Measurements from ENCODE around the gene PYGO2. TPM values are rescaled to one million over a fixed set of nuclear protein-coding genes. Genes with fewer than 3 reads are reported as not detected.

The PYGO2 gene
- total RNA-seq, 1 experiment from 2014 or later = 52.6 TPM

- H3K27me3 ChIP-seq (ENCODE audit: control insufficient read depth, insufficient read depth, low read length) = no peaks in the 10 kb centered on the region
- H3K36me3 ChIP-seq (replicated peaks; ENCODE audit: control insufficient read depth, insufficient read depth, low read length) = peaks cover 4% of the 10 kb centered on the region
- no peak for DNase-seq
- H3K4me3 ChIP-seq (ENCODE audit: insufficient read depth, low read depth, low read length) = no peak overlapping the region
These were observed 7.0 kb downstream of the PYGO2 start for GRCh38 chr1:154954541-154954940.

GRCh38 chr1:154953611-154954038 lies 8.0 kb downstream of the PYGO2 start:
- H3K27me3 ChIP-seq (ENCODE audit: control insufficient read depth, insufficient read depth, low read length) = no peaks in the 10 kb centered on the region
- no peak overlapping the region for H3K4me3 ChIP-seq (ENCODE audit: insufficient read depth, low read depth, low read length)
- H3K36me3 ChIP-seq (replicated peaks; ENCODE audit: control insufficient read depth, insufficient read depth, low read length) = peaks cover under 1% of the 10 kb centered on the region; the same call in 1 of the 2 replicates
- DNase-seq = no peak

DNA sequence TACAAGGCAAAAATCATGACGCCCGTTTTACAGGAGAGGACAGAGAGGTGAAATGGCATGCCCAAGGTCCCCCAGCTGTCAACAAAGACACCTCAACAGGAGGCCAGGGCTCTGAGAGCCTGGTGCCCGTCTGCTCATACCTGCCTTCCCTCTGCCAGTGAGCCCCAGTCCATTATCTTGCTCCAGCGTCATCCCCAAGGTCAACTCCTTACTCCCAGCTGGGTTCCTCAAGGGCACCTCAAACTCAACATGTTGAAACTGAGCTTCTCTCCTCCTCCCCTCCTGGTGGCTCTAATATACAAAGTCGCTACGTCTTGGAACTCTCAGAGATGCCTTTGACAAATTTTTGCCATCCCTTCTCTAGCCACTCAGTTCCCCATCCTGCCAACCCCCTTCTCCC lies 8.9 kb downstream of the PYGO2 start:
- H3K27me3 ChIP-seq (ENCODE audit: control insufficient read depth, insufficient read depth, low read length) = no peaks in the 10 kb centered on the region
- no peak overlapping the region for H3K4me3 ChIP-seq (ENCODE audit: insufficient read depth, low read depth, low read length)
- H3K36me3 ChIP-seq (replicated peaks; ENCODE audit: control insufficient read depth, insufficient read depth, low read length) = no peaks in the 10 kb centered on the region; the same call in 1 of the 2 replicates
- DNase-seq = no peak

DNA sequence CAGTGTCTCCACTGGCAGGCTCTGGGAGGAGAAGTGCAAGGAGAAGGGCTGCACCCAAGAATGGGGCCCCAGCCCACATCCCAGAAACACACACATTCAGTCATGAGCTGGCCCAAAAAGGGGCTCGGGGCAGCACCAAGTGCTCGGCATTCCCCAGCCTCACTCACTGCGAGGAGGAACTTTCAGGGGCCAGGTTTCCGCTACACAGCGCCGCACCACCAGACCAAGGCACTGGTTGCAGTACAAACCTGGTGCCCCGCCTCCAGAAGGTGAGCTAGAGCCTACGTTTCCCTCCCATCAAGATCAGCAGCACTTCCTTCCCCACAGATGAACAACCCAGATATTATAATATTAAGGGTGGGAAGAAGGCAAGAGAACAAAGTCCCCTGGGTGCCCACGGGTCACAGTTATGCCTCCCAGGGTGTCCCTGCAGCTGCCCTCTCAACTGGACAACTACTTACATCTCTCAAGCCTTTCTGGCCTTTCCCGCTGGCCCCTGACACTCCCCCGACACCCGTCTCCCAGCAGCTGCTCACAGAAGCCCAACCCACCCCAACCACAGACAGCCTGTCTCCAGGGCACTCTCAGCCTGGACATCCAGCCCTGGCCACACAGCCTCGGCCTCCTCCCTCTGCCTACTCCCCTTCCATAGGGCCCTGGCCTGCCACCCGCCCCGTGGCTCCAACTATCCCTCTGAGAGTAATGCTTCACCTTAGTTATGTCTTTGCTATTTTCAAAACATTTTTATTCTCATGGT lies 9.5 kb downstream of the PYGO2 start:
- H3K27me3 ChIP-seq (ENCODE audit: control insufficient read depth, insufficient read depth, low read length) = no peaks in the 10 kb centered on the region
- no peaks in the 10 kb centered on the region; the same call in 1 of the 2 replicates for H3K36me3 ChIP-seq (replicated peaks; ENCODE audit: control insufficient read depth, insufficient read depth, low read length)
- no peak for DNase-seq
- H3K4me3 ChIP-seq (ENCODE audit: insufficient read depth, low read depth, low read length) = no peak overlapping the region

DNA sequence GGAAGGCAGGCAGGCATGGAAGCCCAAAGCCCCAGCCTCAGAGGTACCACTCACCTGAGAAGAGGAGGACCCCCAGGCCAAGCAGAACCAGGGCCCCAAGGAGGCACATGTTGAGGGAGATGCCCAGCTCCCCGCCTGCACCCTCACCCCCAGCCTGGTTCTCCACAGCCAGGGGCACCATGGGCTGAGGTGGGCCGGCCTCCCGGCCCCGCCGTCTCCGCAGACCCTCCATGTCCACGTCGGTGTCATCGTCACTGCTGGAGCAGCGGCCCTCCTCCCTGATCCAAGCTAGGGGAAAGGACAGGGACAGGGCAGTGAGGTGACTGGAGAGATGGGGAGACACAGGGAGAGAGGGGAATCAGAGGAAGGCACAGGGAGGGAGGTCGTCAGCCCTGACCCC lies 13.5 kb downstream of the PYGO2 start:
- Histone ChIP-seq H3K27me3 (ENCODE audit: control insufficient read depth, insufficient read depth, low read length) (no peaks in the 10 kb centered on the region), H3K36me3 (replicated peaks; ENCODE audit: control insufficient read depth, insufficient read depth, low read length) (no peaks in the 10 kb centered on the region; the same call in 1 of the 2 replicates), H3K4me3 (ENCODE audit: insufficient read depth, low read depth, low read length) (no peak overlapping the region)
- DNase-seq = no peak

- Histone ChIP-seq H3K27me3 (ENCODE audit: control insufficient read depth, insufficient read depth, low read length) (no peaks in the 10 kb centered on the region), H3K36me3 (replicated peaks; ENCODE audit: control insufficient read depth, insufficient read depth, low read length) (no peaks in the 10 kb centered on the region; the same call in 1 of the 2 replicates), H3K4me3 (ENCODE audit: insufficient read depth, low read depth, low read length) (no peak overlapping the region)
- DNase-seq = no peak
These were observed 15.4 kb downstream of the PYGO2 start for GRCh38 chr1:154945962-154946850.

DNA sequence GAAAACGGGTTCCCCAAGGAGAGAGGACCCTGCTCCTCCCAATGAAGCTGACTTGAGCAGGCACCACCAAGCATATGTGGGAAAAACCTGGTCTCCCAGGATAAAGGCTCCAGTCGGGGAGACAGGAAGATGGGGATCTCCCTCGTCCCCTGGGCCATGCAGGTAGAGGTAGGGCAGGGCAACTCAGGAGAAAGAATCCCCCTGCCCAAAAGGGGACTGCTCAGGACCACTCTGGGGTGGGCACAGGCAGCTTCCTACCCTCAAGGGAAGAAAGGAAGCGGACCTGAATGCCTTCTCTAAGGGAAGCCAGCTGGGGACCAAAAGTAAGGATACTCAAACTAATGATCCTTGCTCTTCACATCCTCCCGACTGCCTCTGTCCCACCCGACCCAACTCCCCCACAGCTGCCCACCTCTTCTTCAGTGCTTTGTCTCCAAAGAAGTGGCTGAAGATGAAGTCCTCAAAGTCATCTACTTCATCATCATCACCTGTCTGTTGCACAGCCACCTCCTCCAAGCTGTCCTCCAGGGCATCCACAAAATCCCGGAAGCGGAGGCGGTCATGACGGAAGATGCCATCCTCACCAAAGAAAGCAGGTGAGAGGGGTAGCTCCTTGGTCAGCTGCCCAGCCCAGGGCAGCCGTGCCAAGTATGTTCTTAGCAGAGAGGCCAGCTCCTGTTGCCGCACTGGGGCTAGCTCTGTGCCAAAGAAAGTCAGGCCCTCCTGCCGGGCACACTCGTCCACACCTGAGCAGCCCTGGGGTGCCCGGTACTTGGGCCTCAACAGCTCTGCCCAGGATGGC lies 16.2 kb downstream of the PYGO2 start:
- H3K27me3 ChIP-seq (ENCODE audit: control insufficient read depth, insufficient read depth, low read length) = no peaks in the 10 kb centered on the region

DNA sequence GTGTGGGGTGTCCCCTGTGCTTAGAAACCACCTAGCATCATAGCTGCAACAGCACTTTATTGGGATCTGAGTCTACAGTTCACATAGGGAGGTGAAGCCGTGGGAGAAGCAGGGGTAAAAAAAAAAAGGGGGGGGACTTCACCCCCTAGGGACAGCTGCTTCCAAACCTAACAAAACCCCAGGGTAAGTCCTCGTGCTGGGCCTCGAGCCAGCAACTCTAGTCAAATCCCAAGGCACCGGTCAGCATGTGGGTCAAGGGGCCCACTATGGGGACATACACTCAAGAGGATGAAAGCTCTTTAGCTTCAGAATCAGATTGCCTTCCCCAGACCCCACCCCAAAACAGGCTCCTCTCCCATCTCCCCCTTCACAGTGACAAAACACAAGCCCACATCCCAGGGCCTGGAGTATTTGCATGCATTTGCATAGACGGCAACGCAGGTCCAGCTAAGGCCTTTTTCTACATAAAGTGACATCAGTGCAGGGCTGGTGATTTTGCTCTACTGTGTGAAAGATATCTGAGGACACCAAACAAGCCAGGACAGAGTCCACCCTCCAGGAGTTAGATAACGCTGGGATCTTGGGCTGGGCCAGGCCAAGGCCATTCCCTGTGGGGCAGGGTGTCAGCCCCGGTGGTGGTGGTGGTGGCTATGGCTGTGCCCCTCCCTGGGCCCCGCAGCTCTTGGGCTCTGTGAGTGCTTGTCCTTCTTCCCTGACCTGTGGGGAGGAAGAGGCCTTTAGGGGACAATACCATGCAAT lies 17.0 kb downstream of the PYGO2 start:
- Histone ChIP-seq H3K27me3 (ENCODE audit: control insufficient read depth, insufficient read depth, low read length) (no peaks in the 10 kb centered on the region), H3K4me3 (ENCODE audit: insufficient read depth, low read depth, low read length) (no peak overlapping the region), H3K36me3 (replicated peaks; ENCODE audit: control insufficient read depth, insufficient read depth, low read length) (no peaks in the 10 kb centered on the region; the same call in 1 of the 2 replicates)
- DNase-seq = no peak

More for the DNA sequence above, 16.2 kb downstream of the PYGO2 start:
- H3K36me3 ChIP-seq (replicated peaks; ENCODE audit: control insufficient read depth, insufficient read depth, low read length) = no peaks in the 10 kb centered on the region; the same call in 1 of the 2 replicates
- no peak overlapping the region for H3K4me3 ChIP-seq (ENCODE audit: insufficient read depth, low read depth, low read length)
- DNase-seq = no peak

GRCh38 chr1:154943649-154944400 lies 17.8 kb downstream of the PYGO2 start:
- no peaks in the 10 kb centered on the region for H3K27me3 ChIP-seq (ENCODE audit: control insufficient read depth, insufficient read depth, low read length)
- peak; percentile 91 for DNase-seq
- H3K4me3 ChIP-seq (ENCODE audit: insufficient read depth, low read depth, low read length) = no peak overlapping the region
- no peaks in the 10 kb centered on the region; the same call in 1 of the 2 replicates for H3K36me3 ChIP-seq (replicated peaks; ENCODE audit: control insufficient read depth, insufficient read depth, low read length)

GRCh38 chr1:154941333-154942013 lies 20.1 kb downstream of the PYGO2 start:
- H3K4me3 ChIP-seq (ENCODE audit: insufficient read depth, low read depth, low read length) = no peak overlapping the region
- H3K36me3 ChIP-seq (replicated peaks; ENCODE audit: control insufficient read depth, insufficient read depth, low read length) = no peaks in the 10 kb centered on the region
- no peak for DNase-seq
- H3K27me3 ChIP-seq (ENCODE audit: control insufficient read depth, insufficient read depth, low read length) = no peaks in the 10 kb centered on the region

DNA sequence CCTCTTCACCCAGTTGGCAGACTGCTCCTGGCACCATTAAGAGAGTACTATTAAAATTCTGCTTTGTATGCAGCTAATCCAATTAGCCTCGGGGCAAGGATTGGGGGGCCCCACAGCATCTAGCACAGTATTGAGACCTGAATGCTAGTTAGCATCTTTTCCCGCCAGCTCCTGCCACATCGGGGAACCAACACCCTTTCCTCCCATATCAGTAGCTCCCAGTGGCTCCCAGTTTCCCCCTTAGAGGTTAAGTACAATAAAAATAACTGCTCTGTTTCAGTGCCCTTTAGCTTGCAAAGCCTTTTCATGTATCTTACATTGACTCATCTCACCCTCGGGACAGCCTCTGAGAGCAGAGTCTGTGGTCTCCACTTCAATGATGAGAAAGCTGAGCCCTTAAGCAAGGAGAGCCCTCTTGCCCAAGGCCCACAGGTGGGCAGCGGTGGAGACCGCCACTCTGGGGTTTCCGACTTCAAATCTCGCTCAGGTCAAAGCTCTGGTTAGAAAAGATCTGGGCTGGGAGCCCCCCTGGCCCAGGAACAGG lies 20.9 kb downstream of the PYGO2 start:
- H3K4me3 ChIP-seq (ENCODE audit: insufficient read depth, low read depth, low read length) = no peak overlapping the region
- H3K27me3 ChIP-seq (ENCODE audit: control insufficient read depth, insufficient read depth, low read length) = no peaks in the 10 kb centered on the region
- H3K36me3 ChIP-seq (replicated peaks; ENCODE audit: control insufficient read depth, insufficient read depth, low read length) = no peaks in the 10 kb centered on the region
- no peak for DNase-seq

DNA sequence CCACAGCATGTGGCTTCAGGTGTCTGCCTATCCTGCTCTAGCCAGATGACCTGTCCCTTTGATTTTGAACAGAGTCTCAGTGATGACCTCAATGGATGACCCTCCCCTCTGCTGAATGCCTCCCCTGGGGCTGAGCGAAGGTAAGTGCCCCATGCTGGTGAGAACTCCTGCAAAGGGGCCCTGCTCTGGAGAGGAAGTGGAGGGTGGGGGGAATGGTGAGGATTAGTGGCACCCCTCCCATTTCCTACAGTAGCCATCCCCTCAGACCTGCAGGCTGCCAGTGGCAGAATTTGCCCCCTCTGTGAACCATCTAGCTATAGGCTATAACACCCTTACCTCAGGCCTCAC lies 21.4 kb downstream of the PYGO2 start:
- no peaks in the 10 kb centered on the region for H3K27me3 ChIP-seq (ENCODE audit: control insufficient read depth, insufficient read depth, low read length)
- H3K36me3 ChIP-seq (replicated peaks; ENCODE audit: control insufficient read depth, insufficient read depth, low read length) = no peaks in the 10 kb centered on the region
- DNase-seq = no peak
- no peak overlapping the region for H3K4me3 ChIP-seq (ENCODE audit: insufficient read depth, low read depth, low read length)
